ENCODE data around the gene ZNF597.

The ZNF597 gene

DNA sequence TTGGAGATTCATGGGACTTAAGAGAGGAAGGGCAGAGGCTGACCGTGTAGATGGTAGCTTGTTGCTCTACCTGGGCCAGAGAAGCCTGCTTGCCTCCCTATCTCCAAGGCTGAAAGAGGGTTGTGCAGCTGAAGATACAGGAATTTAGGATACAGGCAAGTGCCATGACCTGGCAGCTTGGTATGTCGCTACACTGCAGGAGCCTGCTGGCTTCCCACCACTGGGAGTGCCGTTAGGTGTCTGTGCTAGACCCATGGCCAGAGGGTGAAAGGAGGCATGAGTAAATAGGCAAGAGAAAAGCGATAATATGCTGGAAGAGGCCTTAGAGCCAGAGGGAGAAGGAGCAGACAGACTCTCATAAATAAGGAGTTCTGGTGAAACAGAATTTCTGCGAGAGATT, 10.8 kb upstream of the ZNF597 start:
- DNase-seq: no peak

DNA sequence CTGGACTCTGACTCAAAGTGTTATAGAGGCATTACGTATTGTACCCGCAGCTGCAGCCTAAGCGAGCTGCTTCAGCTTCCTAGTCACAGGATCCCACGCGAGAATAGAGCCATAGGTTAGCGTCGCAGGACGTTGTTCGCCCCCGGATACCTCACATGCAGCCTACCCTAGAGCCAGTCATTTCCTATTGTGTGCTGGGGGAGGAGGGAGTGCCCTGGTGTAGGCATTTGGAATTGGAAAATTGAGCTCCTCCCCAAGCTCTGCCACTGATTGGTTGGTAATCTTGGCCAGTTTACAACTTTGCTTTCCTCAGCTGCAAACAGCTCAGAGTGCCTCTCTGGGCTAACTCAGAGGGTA, 706 bp upstream of the ZNF597 start:
- DNase-seq: no peak

DNA sequence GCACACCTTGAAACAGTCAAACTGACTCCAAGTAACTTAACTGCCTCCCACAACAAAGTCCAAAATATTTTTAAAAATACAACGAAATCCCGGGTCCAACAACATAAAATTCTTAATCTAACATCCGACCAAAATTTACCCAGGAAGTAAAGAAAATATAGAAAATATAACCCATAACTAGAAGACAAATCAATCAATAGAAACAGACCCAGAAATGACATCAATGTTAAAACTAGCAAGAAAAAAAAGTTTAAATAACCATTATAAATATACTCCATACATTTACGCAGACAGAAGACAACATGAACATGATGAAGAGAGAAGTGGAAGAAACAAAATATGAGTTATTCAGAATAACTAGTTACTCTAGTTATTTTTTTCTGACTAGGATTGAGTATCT, 3.7 kb downstream of the ZNF597 start:
- no peak for DNase-seq

DNA sequence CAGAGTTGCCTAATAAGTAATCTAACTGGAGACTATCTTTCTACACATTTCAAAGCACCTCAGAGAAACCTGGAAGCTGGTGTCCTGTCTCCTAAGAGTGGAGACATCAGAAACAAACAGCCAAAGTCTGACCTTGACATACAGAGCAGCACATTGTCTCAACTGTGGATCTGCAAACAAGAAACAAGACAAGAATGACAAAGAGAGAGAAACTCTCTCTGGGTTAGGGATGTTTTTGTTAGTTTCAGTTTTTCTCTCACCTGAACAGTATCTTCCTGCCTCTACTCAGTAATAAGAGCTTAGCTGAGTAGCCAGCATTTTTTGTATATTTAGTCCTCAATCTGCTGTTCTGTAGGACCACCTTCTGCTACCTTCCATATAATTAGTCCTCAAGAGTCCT, 8.9 kb downstream of the ZNF597 start:
- no peak for DNase-seq

DNA sequence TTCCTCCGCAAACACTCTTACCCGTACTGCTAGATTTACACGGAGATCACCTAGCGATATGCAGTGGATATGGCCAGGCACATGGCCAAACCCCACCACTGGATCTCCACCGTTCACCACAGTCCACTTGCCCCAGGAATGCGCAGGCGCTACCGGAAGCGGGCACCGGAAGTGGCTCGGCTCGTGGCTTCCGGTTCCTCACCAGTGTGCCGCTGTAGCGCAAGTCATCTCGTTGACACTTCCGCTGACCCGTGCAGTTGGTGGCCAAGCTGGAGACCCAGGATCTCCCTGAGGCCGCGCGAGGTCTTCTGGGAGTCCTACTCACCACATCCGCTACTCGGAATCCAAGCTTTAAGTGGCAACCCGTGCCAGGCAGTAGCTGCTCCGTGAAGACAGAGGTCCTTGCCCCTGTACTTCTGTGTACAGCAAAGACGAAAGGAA, 11.5 kb downstream of the ZNF597 start:
- DNase-seq: no peak

DNA sequence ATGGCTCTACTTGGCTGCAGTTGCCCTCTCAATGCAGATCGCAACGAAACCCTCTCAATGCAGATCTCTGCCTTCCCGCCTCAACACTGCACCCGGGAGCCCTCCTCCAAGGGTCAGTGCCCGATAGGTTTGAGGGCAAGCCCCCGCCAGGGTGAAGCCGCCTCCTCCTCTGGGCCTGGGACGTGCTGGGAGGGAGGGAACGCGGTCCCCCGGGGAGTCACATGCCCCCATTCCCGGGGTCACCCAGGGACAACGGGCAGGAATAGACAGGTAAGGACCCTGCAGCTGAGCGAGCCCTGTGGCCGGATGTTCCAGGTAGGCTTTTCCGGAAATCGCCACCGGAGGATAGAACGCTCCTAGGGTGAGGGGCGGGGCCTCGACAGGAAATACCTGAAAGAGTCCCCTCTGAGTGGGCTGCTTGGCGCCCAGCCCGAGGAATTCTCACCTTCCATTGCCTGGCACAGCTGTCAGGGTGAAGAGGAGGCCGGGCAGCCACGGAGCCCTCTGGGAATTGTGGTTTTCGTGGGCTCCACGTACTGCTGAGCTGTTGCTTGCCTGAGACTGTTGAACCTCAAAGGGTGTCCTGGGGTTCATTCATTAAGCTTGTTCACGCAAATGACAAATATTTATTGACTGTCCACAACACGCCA, 29.4 kb downstream of the ZNF597 start:
- no peak for DNase-seq

DNA sequence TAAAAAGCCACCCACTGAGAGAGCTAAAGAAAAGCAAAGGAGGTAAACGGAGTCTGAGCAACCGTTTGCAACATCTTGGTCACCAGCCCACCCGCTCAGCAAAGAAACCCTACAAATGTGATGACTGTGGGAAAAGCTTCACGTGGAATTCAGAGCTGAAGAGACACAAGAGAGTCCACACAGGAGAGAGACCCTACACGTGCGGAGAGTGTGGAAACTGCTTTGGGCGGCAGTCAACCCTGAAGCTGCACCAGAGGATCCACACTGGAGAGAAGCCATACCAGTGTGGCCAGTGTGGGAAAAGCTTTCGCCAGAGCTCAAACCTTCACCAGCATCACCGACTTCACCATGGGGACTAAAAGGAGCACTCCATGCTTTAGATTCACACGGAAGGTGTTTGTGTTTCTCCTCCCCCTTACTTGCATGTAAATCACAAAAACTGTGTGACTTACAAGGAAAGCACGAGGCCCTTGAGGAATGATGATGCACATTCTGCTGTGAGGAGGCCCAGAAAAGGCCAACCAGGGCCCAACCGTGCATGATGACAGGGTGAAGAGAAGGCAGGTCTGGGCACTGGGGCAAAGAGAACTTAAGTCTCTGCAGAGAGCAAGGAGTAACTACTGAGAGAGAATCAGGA, 34.6 kb downstream of the ZNF597 start:
- DNase-seq: no peak

DNA sequence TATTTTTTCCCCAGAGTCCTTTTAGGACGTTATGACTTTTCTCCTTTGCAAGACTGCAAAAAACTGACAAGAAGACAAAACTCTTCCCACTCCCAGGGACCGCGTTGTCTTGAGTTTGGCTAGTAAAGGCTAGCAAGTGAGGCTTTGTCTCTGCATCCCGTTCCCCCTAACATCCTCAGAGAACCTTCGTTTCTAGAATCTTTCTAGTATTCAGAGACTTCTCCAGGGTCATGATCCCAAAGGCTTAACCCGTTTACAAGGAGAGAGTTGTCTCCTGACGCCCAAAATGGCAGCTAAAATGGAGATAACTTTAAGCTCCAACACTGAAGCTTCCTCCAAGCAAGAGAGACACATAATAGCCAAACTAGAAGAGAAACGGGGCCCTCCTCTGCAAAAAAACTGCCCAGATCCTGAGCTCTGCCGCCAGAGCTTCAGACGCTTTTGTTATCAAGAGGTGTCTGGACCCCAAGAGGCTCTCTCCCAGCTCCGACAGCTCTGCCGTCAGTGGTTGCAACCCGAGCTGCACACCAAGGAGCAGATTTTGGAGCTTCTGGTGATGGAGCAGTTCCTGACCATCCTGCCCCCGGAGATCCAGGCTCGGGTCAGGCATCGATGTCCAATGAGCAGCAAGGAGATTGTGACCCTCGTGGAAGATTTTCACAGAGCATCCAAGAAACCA, 41.4 kb downstream of the ZNF597 start:
- no peak for DNase-seq

DNA sequence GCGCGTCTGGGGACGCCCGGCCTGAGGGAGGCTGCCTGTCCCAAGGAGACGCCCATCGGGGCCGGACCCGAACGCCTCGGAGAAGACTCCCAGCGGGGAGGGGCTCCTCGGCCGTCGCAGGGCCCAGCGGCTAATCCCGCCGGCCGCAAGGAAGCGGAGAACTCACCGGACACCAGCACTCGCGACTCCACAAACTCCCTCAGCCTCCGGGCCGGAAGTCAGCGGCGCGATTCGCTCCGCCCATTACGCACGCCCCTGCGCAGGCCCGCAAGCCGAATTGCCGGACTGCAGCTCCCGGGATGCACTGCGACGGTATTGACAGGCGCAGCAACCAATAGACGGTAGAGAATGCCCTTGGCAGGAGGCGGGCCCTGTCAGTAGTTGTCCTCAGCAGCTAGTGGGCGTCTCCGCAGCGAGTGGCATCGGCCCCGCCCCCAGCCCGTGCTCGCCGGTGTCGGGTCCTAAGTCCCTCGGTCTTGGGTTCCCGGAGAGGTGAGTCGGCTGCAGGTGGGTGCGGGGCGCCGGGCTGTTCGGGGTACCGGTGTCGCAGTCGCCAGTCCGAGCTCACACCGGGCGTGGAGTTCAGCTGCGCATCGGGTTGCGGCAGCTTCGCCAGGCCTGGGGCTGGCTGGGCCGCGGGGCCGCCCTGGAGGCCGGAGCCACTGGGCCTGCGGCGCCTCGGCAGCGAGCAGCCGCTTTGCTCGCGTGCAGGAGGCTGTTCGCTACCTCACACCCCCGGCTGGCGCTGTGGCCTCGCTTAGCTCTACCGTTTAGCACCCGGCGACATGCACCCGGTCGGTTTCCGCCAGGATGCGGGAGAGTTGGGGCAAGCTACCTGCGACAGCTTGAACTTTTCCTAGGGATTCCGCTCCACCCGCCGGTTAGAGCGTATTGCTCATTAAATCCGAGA, 42.3 kb downstream of the ZNF597 start, which contains the start of the genes ZNF174 and ZSCAN32:
ZNF174 (plus strand) TSS at position 437 of the 910 bp plus-strand sequence. CDS start 790 bp downstream, outside the sequence.
ZSCAN32 (minus strand) TSS at position 226 of the 910 bp plus-strand sequence. CDS start 3,447 bp downstream, outside the sequence.
- peak; percentile 95 for DNase-seq

DNA sequence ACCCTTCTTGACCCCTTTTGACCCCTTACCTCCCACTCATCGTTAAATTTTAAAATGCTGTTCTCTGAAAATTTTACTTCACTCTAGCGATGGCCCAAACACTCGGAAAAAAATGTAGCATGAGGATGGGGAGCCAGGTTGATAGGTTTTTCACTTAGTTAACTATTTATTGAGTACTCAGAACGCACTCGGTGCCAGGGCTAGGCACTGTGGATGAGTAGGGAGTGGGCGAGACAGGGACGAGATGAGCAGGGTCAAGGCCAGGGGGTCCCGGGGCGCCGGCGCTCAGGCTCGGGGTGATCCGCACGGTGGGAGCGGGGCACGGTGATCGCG, 42.9 kb downstream of the ZNF597 start:
- no peak for DNase-seq

DNA sequence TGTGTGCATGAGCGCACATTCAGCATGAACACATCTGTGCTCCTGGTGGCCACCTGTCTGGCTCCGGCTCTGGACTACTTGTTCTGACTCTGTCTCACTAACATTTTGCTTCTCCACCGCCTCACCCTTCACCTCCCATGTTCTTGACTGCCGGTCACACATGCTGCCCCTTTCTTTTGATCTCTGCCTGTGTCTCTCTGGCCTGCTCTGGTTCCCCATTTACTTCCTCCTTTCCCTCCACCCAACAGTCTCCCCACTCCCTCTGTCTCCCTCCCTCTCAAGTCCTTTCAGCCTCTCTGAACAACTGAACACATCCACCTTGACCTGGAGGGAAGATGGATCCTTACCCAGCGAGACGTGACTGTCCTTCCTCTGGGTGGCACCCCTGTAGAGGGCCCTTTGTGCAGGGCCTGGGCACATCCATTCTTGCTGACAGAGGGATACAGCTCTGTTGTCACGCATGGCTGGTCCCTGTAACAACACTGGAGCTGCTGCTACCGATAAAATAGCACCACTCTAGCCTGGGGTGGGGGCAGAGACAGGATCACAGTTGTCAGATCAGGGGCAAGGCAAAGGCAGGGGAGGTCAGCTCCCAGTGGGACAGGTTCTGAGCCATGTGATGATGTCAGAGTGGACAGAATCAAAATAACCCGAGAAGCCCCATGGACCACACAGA, 53.5 kb downstream of the ZNF597 start:
- no peak for DNase-seq

DNA sequence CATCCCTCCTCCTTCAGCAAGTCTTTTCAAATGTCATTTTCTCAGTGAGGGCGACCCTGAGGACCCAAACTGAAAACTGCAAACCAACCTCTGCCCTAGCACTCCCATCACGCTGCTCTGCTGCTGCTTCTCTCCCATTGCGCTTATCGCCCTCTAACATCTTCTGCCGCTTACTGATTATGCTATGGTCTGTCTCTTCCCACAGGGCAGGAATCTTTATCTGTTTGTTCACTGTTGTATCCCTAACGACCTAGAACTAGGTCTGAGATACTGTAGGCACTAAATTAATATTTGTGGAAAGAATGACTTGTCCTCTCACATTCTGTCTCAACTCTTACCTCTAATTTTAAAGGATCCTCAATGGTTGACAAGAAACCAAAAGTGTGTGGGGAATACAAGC, 55.0 kb downstream of the ZNF597 start:
- DNase-seq: no peak

DNA sequence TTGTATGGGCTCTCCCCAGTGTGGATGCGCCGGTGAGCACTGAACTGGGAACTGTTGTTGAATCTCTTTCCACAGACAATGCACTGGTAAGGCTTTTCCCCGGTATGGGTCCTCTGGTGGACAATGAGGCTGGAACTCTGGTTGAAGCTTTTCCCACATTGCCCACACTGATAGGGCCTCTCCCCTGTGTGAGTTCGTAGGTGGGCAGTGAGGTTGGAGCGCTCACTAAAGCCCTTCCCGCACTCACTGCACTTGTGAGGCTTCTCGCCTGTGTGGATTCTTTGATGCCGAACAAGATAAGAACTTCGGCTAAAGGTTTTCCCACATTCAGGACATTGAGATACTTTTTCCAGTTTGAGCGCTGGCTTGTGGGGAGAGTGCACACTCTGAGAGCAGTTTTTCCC, 60.3 kb downstream of the ZNF597 start:
- DNase-seq: no peak
